GM19397 (cell line): Measurements from ENCODE around the gene CBLN4.

ENCODE experiments used
- ATAC-seq: cut with Tn5 transposase; IDR thresholded peaks from one replicate; pipeline ENCODE4 v1.9.1; 2021; ENCODE audit warnings: mild to moderate bottlenecking, moderate library complexity; ENCODE audit not compliant: unreplicated experiment

The CBLN4 gene

DNA sequence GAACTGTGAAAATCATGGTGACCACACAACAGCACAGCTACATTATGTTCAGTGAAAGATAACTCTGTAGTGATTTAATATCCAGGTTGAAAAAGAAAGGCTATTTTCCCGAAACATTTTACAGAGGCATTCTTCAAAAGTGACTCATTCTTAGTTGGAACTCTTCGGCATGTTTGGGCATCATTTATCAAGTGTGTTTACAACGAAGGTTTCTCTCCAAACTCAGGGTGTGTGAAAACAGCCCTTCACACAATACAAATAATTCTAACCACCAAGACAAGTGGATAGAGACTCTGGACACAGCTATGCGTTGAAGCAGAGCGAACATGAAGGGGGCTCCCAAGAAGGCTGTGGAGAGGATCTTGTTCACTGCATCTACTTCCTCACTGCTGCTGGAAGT, 57.6 kb downstream of the CBLN4 start:
- no peak for ATAC-seq
